Glutamatergic neuron (in vitro differentiated cells): Measurements from ENCODE around the gene GNAI3. TPM values are rescaled to one million over a fixed set of nuclear protein-coding genes. Genes with fewer than 3 reads are reported as not detected.

Experiments
- DNase-seq: peaks from one replicate; pipeline ENCODE4 v3.0.0; 2022
- H3K27ac Mint-ChIP-seq: one replicate; pipeline ENCODE4 v1.8.0; 2020; ENCODE audit warnings: mild to moderate bottlenecking, mixed read lengths, inconsistent platforms; ENCODE audit not compliant: unreplicated experiment
- H3K27me3 Mint-ChIP-seq: one replicate; pipeline ENCODE4 v1.8.0; 2020; ENCODE audit warnings: mild to moderate bottlenecking, moderate library complexity, mixed read lengths, inconsistent platforms; ENCODE audit not compliant: unreplicated experiment
- H3K36me3 Mint-ChIP-seq: one replicate; pipeline ENCODE4 v1.8.0; 2020; ENCODE audit warnings: mild to moderate bottlenecking, mixed read lengths, inconsistent platforms; ENCODE audit not compliant: unreplicated experiment
- H3K4me1 Mint-ChIP-seq: one replicate; pipeline ENCODE4 v1.8.0; 2020; ENCODE audit warnings: mild to moderate bottlenecking, low read depth, mixed read lengths, inconsistent platforms; ENCODE audit not compliant: unreplicated experiment
- H3K4me3 Mint-ChIP-seq: one replicate; pipeline ENCODE4 v1.8.0; 2020; ENCODE audit warnings: mild to moderate bottlenecking, mixed read lengths, inconsistent platforms; ENCODE audit not compliant: unreplicated experiment
- H3K9me3 Mint-ChIP-seq: one replicate; pipeline ENCODE4 v1.8.0; 2020; ENCODE audit warnings: mild to moderate bottlenecking, moderate library complexity, mixed read lengths, inconsistent platforms; ENCODE audit not compliant: unreplicated experiment
- total RNA-seq: library from RNA; stranded (reverse); fragmentation: NEBNext Ultra II Directional; extraction: Animal tissue kit (Norgen Biotek cat#: 25700); gene quantifications from one replicate; pipeline ENCODE4 v1.2.1, GENCODE V29; 2021; ENCODE audit not compliant: unreplicated experiment
- TF ChIP-seq, protein P1 (sequence below): fragments of 200-600 bp; sonication (generic); IDR thresholded peaks from one replicate; pipeline ENCODE4 v1.5.0; 2021; ENCODE audit not compliant: partially characterized antibody, unreplicated experiment

The GNAI3 gene
- total RNA-seq, 1 donor from 2014 or later, result 13.8 TPM

DNA sequence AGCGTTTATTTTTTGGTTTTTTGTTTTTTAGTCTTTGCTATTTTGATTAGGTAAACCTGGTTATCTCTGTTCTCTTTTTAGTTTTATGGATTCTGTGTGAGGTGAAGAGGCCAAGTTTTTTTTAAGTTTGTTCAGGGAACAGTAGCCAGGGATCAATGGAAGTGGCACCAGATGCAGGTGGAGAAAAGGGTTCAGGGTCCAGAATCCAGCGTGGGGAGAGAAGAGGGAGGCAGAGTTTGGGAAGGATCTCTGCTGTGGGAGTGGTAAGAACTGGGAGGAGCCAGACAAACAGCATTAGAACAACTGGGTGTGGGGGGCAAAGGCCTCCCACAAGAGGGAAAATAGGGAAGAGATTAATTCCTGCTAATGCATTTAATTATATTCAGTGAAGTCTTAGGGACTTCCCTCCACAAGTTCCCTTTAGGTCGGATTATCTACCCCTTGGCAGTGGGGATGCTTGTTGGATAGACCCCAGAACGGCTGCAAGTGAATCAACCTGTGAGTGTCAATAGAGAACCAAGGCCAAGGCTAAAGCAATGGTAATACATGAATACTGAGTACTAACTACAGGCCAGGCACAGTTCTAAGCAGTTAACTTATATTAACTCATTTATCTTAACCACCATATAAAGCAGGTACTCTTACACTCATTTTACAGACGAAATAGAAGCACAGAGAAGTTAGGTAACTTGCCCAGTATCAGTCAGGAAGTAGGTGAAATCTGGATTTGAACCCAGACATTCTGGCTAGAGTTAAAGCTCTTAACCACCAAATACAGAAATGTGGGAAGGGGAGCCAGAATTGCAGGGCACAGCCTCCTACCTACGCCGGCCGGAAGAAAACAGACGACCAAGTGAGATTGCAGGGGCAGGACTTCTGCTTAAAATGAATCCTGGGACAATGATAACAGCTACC is 70.5 kb downstream of the GNAI3 start:
- TF ChIP-seq, protein P1, sequence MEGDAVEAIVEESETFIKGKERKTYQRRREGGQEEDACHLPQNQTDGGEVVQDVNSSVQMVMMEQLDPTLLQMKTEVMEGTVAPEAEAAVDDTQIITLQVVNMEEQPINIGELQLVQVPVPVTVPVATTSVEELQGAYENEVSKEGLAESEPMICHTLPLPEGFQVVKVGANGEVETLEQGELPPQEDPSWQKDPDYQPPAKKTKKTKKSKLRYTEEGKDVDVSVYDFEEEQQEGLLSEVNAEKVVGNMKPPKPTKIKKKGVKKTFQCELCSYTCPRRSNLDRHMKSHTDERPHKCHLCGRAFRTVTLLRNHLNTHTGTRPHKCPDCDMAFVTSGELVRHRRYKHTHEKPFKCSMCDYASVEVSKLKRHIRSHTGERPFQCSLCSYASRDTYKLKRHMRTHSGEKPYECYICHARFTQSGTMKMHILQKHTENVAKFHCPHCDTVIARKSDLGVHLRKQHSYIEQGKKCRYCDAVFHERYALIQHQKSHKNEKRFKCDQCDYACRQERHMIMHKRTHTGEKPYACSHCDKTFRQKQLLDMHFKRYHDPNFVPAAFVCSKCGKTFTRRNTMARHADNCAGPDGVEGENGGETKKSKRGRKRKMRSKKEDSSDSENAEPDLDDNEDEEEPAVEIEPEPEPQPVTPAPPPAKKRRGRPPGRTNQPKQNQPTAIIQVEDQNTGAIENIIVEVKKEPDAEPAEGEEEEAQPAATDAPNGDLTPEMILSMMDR, result no peak
- Mint-ChIP-seq H3K4me1 (peaks cover 8% of the 10 kb centered on the region), H3K4me3 (peak overlapping the region; percentile 98), H3K27me3 (peaks cover 7% of the 10 kb centered on the region), H3K36me3 (no peaks in the 10 kb centered on the region), H3K27ac (no peak overlapping the region), H3K9me3 (peaks cover 3% of the 10 kb centered on the region)
- DNase-seq, result no peak

DNA sequence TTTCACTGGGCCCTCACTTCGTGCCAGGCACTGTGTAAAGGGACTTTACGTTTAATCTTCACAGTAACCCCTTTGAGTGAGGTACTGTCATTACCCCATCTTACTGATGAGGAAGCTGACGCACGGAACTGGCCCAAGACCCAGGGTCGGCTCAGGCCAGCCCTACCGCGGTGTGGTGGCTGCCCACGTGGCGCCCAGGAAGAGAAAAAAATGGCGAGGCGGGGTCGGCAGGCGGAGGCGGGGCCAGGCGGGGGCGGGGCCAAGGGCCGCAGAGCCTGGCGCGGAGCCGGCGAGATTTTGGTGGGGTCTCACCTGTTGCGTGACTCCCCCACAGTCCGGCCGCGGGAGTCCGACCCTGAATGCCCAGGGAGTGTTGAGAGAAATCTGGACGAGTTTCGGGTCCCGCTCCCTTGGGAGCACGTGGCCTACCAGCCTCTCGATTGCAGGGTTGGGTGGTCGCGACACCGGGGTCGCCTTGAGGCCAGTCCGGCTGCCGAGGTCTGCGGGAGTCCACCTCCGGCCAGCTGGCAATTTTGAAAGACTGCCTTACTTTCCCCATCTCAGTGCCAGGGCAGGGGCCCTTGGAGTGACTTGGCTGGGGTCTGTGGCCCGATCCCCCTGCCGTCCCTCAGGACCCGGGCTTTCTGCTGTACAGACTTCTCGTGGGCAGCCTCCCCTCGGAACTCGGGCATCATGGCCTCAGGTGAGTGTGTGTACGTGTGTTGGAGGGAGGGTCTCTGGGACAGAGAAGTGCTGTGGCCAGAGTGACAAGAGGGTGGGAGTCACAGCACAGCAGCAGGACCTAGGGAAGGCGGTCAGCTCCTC is 71.4 kb downstream of the GNAI3 start, which contains the start of the genes AMPD2 and GNAT2:
Gene AMPD2 (plus strand): TSS at position 262 of the 825 bp plus-strand sequence. CDS start 1,339 bp downstream, outside the sequence.
Gene GNAT2 (minus strand): TSS at position 41 of the 825 bp plus-strand sequence. CDS start 6,746 bp downstream, outside the sequence.
- H3K27me3 Mint-ChIP-seq, result peaks cover 7% of the 10 kb centered on the region
- no peaks in the 10 kb centered on the region for H3K36me3 Mint-ChIP-seq
- TF ChIP-seq, protein P1, result no peak
- peaks cover 3% of the 10 kb centered on the region for H3K9me3 Mint-ChIP-seq
- H3K27ac Mint-ChIP-seq, result peak within 1 kb of the TSS; percentile 85
- peak within 1 kb of the TSS; percentile 98 for H3K4me3 Mint-ChIP-seq
- peak; percentile 71 for DNase-seq
- H3K4me1 Mint-ChIP-seq, result peaks cover 9% of the 10 kb centered on the region

DNA sequence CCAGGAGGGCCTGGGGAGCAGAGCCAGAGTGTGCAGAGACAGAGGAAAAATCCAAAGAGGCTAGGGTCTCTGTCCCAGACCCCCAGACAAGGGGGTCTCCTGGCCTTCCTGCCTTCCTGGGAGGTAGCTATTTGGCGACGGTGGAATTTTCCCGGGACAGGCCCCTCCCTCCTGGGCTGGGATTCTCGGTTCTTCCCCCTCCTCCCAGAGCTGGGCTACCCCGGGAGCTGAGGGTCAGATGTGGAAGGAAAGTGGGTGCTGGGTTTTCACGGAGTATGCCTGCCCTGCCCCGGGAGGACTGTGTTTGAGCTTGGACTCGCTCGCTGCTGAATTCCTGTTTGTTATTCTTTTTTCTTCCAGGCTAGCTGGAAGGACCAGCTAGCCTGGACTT is 72.0 kb downstream of the GNAI3 start:
- Mint-ChIP-seq H3K9me3 (peaks cover 3% of the 10 kb centered on the region), H3K4me3 (peak overlapping the region; percentile 98), H3K36me3 (no peaks in the 10 kb centered on the region), H3K27ac (peak overlapping the region; percentile 85), H3K27me3 (peaks cover 9% of the 10 kb centered on the region), H3K4me1 (peaks cover 13% of the 10 kb centered on the region)
- TF ChIP-seq, protein P1, result no peak
- DNase-seq, result no peak

DNA sequence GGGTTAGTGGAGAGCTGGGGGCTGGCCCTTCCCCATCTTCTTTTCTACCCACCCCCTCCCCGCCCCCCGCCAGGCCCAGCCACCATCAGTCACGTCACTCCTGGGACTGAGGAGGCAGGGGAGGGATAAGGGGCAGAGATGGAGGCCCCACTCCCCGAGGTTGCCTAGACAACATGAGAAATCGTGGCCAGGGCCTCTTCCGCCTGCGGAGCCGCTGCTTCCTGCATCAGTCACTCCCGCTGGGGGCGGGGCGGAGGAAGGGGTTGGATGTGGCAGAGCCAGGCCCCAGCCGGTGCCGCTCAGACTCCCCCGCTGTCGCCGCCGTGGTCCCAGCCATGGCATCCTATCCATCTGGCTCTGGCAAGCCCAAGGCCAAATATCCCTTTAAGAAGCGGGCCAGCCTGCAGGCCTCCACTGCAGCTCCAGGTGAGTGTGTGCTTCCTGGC is 72.4 kb downstream of the GNAI3 start:
- no peaks in the 10 kb centered on the region for H3K36me3 Mint-ChIP-seq
- H3K27ac Mint-ChIP-seq, result no peak overlapping the region

More for the DNA sequence above, 72.4 kb downstream of the GNAI3 start:
- peaks cover 17% of the 10 kb centered on the region for H3K4me1 Mint-ChIP-seq
- H3K27me3 Mint-ChIP-seq, result peaks cover 11% of the 10 kb centered on the region
- DNase-seq, result peak; percentile 94
- peak overlapping the region; percentile 98 for H3K4me3 Mint-ChIP-seq
- peaks cover 3% of the 10 kb centered on the region for H3K9me3 Mint-ChIP-seq
- TF ChIP-seq, protein P1, result no peak
